ENCODE measurements around the gene ST6GALNAC4. TPM values are rescaled to one million over a fixed set of nuclear protein-coding genes. Genes with fewer than 3 reads are reported as not detected.

The ST6GALNAC4 gene
- polyA plus RNA-seq, 1 donor (not counting 4 experiments of a cell fraction or from before 2014, with no cell fraction given), result 5.8 TPM

DNA sequence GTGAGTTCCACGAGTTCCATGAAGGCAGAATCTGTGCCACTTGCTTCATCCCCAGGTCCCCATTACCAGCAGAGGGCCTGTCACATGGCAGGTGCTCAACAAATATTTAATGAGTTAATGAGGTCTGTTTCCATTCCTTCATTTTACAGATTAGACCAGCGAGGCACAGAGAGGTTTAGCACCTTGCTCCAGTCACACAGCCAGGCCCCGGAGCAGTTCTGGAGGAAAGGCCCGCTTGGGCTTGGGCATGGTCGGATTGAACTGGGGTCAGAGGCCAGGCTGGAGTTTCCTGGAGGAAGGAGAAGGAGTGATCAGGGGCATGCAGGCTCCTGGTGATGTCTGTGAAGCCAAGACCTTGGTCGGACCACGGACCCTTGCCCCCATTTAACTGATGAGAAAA lies 4.0 kb upstream of the ST6GALNAC4 start:
- Histone ChIP-seq H4K20me1 (ENCODE audit: control insufficient read depth, extremely low read depth, insufficient read depth, low read length) (no peaks in the 10 kb centered on the region), H3K4me3 (ENCODE audit: control insufficient read depth in 2 of 3, extremely low read depth in 1 of 3, insufficient read depth in 2 of 3, low read depth in 1 of 3, low read length in 3 of 3) (no peak overlapping the region), H3K9me1 (ENCODE audit: control insufficient read depth, extremely low read depth, insufficient read depth, low read length) (no peaks in the 10 kb centered on the region), H3K79me2 (ENCODE audit: control insufficient read depth, insufficient read depth, low read length) (no peaks in the 10 kb centered on the region), H3K27ac (ENCODE audit: control insufficient read depth, insufficient read depth, low read length) (no peak overlapping the region), H3K9ac (ENCODE audit: control insufficient read depth, extremely low read depth, insufficient read depth, low read length) (no peak overlapping the region), H3K9me3 (ENCODE audit: control insufficient read depth, low read depth, low read length) (no peaks in the 10 kb centered on the region), H3K4me1 (ENCODE audit: control insufficient read depth, extremely low read depth, insufficient read depth, low read length) (peaks cover 35% of the 10 kb centered on the region), H3K36me3 (ENCODE audit: control insufficient read depth in 2 of 2, extremely low read depth in 1 of 2, insufficient read depth in 2 of 2, low read length in 2 of 2) (no peaks in the 10 kb centered on the region), H3K4me2 (ENCODE audit: control insufficient read depth, extremely low read depth, insufficient read depth, low read depth, low read length) (no peak overlapping the region), H3K27me3 (ENCODE audit: control insufficient read depth, extremely low read depth, insufficient read depth, low read length) (no peaks in the 10 kb centered on the region), H2AFZ (ENCODE audit: control insufficient read depth, low read length) (no peak overlapping the region)
- FAIRE-seq (no peak), DNase-seq (ENCODE audit: low read depth, low spot score) (no peak)
- TF ChIP-seq, protein P1, sequence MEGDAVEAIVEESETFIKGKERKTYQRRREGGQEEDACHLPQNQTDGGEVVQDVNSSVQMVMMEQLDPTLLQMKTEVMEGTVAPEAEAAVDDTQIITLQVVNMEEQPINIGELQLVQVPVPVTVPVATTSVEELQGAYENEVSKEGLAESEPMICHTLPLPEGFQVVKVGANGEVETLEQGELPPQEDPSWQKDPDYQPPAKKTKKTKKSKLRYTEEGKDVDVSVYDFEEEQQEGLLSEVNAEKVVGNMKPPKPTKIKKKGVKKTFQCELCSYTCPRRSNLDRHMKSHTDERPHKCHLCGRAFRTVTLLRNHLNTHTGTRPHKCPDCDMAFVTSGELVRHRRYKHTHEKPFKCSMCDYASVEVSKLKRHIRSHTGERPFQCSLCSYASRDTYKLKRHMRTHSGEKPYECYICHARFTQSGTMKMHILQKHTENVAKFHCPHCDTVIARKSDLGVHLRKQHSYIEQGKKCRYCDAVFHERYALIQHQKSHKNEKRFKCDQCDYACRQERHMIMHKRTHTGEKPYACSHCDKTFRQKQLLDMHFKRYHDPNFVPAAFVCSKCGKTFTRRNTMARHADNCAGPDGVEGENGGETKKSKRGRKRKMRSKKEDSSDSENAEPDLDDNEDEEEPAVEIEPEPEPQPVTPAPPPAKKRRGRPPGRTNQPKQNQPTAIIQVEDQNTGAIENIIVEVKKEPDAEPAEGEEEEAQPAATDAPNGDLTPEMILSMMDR (optimal IDR thresholded peaks at IDR 0.05 in 1 of 3, IDR thresholded peaks at IDR 0.05 in 1 of 3, conservative IDR thresholded peaks at IDR 0.05 in 1 of 3; ENCODE audit: extremely low read depth in 1 of 3, insufficient read depth in 2 of 3, low read length in 3 of 3), result no peak
- no peak for TF ChIP-seq EZH2 (IDR thresholded peaks at IDR 0.05; ENCODE audit: low read length)
- dilution Hi-C loops (cut with MboI; ENCODE audit: extremely low pct_ligation_motif_present, low sequenced_read_pairs), result no loop called here

DNA sequence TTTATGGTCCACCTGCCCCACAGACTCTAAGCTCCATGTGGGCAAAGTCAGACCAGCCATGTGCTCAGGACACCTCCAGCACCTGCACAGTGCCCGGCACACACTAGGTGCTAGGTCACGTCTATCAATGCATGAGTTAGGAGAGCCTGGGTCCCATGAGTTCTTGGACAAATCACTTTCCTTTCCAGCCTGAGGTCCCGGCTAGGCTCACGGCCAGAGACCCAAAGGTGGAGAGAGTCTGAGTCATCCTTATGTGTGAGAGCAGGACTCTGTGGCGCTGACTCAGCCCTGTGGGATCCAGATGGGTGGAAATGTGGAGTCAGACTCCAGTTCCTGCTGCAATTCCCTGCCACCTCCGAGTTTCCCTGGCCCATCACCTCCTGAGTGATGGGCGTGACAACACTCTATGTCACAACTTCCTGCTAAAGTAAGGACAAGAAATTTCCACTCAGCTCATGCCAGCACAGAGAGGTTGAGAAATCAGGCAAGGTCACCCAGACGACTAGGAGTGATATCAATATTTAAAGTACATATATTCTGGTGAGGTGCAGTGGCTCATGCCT lies 2.5 kb upstream of the ST6GALNAC4 start:
- peak; percentile 98 for FAIRE-seq
- no peaks in the 10 kb centered on the region for H3K79me2 ChIP-seq (ENCODE audit: control insufficient read depth, insufficient read depth, low read length)
- H3K9me3 ChIP-seq (ENCODE audit: control insufficient read depth, low read depth, low read length), result no peaks in the 10 kb centered on the region
- TF ChIP-seq, protein P1 (optimal IDR thresholded peaks at IDR 0.05 in 1 of 3, IDR thresholded peaks at IDR 0.05 in 1 of 3, conservative IDR thresholded peaks at IDR 0.05 in 1 of 3; ENCODE audit: extremely low read depth in 1 of 3, insufficient read depth in 2 of 3, low read length in 3 of 3), result no peak
- no peak for TF ChIP-seq EZH2 (IDR thresholded peaks at IDR 0.05; ENCODE audit: low read length)
- no peak overlapping the region for H2AFZ ChIP-seq (ENCODE audit: control insufficient read depth, low read length)
- H4K20me1 ChIP-seq (ENCODE audit: control insufficient read depth, extremely low read depth, insufficient read depth, low read length), result no peaks in the 10 kb centered on the region
- H3K9ac ChIP-seq (ENCODE audit: control insufficient read depth, extremely low read depth, insufficient read depth, low read length), result no peak overlapping the region
- H3K9me1 ChIP-seq (ENCODE audit: control insufficient read depth, extremely low read depth, insufficient read depth, low read length), result no peaks in the 10 kb centered on the region
- H3K27ac ChIP-seq (ENCODE audit: control insufficient read depth, insufficient read depth, low read length), result peak overlapping the region; percentile 78
- DNase-seq (ENCODE audit: low read depth, low spot score), result peak; percentile 97
- dilution Hi-C loops (cut with MboI; ENCODE audit: extremely low pct_ligation_motif_present, low sequenced_read_pairs), result no loop called here
- H3K4me2 ChIP-seq (ENCODE audit: control insufficient read depth, extremely low read depth, insufficient read depth, low read depth, low read length), result peak overlapping the region; percentile 55
- H3K4me1 ChIP-seq (ENCODE audit: control insufficient read depth, extremely low read depth, insufficient read depth, low read length), result peaks cover 35% of the 10 kb centered on the region
- H3K36me3 ChIP-seq (ENCODE audit: control insufficient read depth in 2 of 2, extremely low read depth in 1 of 2, insufficient read depth in 2 of 2, low read length in 2 of 2), result no peaks in the 10 kb centered on the region
- peak overlapping the region in 1 of 3 experiments; percentile 21 for H3K4me3 ChIP-seq (ENCODE audit: control insufficient read depth in 2 of 3, extremely low read depth in 1 of 3, insufficient read depth in 2 of 3, low read depth in 1 of 3, low read length in 3 of 3)
- H3K27me3 ChIP-seq (ENCODE audit: control insufficient read depth, extremely low read depth, insufficient read depth, low read length), result no peaks in the 10 kb centered on the region
